Liver (tissue), 9 donors: ENCODE data around the gene MAGI1. TPM values are rescaled to one million over a fixed set of nuclear protein-coding genes. Genes with fewer than 3 reads are reported as not detected.

ENCODE experiments used
- DNase-seq: peaks from one replicate; pipeline ENCODE4 v3.0.0-alpha.2; 2017; ENCODE audit warnings: low spot score
- H3K27ac ChIP-seq, 2 donors: one replicate each; pipeline ENCODE4 v1.7.0; 2013; ENCODE audit warnings: inconsistent platforms in 2 of 2, low read length in 2 of 2, control low read depth in 1 of 2, low read depth in 1 of 2, mild to moderate bottlenecking in 1 of 2
- H3K27me3 ChIP-seq, 4 donors: one replicate each; pipeline versions ENCODE4 v1.6.1 to v1.7.0; 2013; ENCODE audit warnings: low read length in 3 of 4, inconsistent platforms in 1 of 4, mild to moderate bottlenecking in 1 of 4, moderate library complexity in 1 of 4; ENCODE audit not compliant: control insufficient read depth in 4 of 4, insufficient read depth in 4 of 4
- H3K36me3 ChIP-seq, 4 donors: one replicate each; pipeline versions ENCODE4 v1.6.1 to v1.7.0; 2013; ENCODE audit warnings: low read length in 3 of 4, mild to moderate bottlenecking in 3 of 4, low read depth in 1 of 4, moderate library complexity in 1 of 4; ENCODE audit not compliant: control insufficient read depth in 4 of 4, insufficient read depth in 3 of 4
- H3K4me1 ChIP-seq, 4 donors: one replicate each; pipeline versions ENCODE4 v1.6.1 to v1.7.0; 2013; ENCODE audit warnings: low read length in 3 of 4, mild to moderate bottlenecking in 3 of 4, moderate library complexity in 1 of 4; ENCODE audit not compliant: control insufficient read depth in 4 of 4, insufficient read depth in 4 of 4
- H3K4me3 ChIP-seq, 3 donors: one replicate each; pipeline versions ENCODE4 v1.6.1 to v1.7.0; 2013; ENCODE audit warnings: low read length in 3 of 3, control low read depth in 1 of 3, low read depth in 1 of 3, mild to moderate bottlenecking in 1 of 3
- H3K9ac ChIP-seq, 2 donors: one replicate each; pipeline ENCODE4 v1.7.0; 2013; ENCODE audit warnings: low read length in 2 of 2, mild to moderate bottlenecking in 2 of 2, moderate library complexity in 2 of 2, control low read depth in 1 of 2, low read depth in 1 of 2
- H3K9me3 ChIP-seq, 4 donors: one replicate each; pipeline versions ENCODE4 v1.6.1 to v1.7.0; 2013; ENCODE audit warnings: low read length in 3 of 4; ENCODE audit not compliant: control insufficient read depth in 4 of 4
- EGR1 ChIP-seq, 2 donors: IDR thresholded peaks; 2 replicates each; pipeline ENCODE4 v1.6.1; 2016 to 2018; ENCODE audit warnings: antibody characterized with exemption in 2 of 2, low read depth in 2 of 2
- FOXA1 ChIP-seq: IDR thresholded peaks from 2 replicates; pipeline ENCODE4 v1.6.1; 2016; ENCODE audit warnings: antibody characterized with exemption
- FOXA2 ChIP-seq: IDR thresholded peaks from 2 replicates; pipeline ENCODE4 v1.6.1; 2016; ENCODE audit warnings: antibody characterized with exemption
- GABPA ChIP-seq, 2 donors: IDR thresholded peaks in 1 of 2; conservative IDR thresholded peaks in 1 of 2; 2 replicates each; pipeline ENCODE4 v1.6.1; 2016; ENCODE audit warnings: antibody characterized with exemption in 2 of 2, mild to moderate bottlenecking in 1 of 2, moderate library complexity in 1 of 2
- HNF4A ChIP-seq, 2 donors: conservative IDR thresholded peaks; 2 replicates each; pipeline ENCODE4 v1.6.1; 2016; ENCODE audit warnings: antibody characterized with exemption in 2 of 2, mild to moderate bottlenecking in 2 of 2
- HNF4G ChIP-seq: IDR thresholded peaks from 2 replicates; pipeline ENCODE4 v1.6.1; 2016; ENCODE audit warnings: antibody characterized with exemption
- JUND ChIP-seq, 2 donors: IDR thresholded peaks; 2 replicates each; pipeline ENCODE4 v1.6.1; 2016; ENCODE audit warnings: antibody characterized with exemption in 2 of 2
- NR2F2 ChIP-seq: IDR thresholded peaks from 2 replicates; pipeline ENCODE4 v1.6.1; 2016; ENCODE audit warnings: antibody characterized with exemption
- RAD21 ChIP-seq, 2 donors: IDR thresholded peaks; 2 replicates each; pipeline ENCODE4 v1.6.1; 2016; ENCODE audit warnings: antibody characterized with exemption in 2 of 2, mild to moderate bottlenecking in 2 of 2
- RXRA ChIP-seq, 2 donors: IDR thresholded peaks; 2 replicates each; pipeline ENCODE4 v1.6.1; 2017 to 2018; ENCODE audit warnings: antibody characterized with exemption in 2 of 2, mild to moderate bottlenecking in 1 of 2
- SP1 ChIP-seq: IDR thresholded peaks from 2 replicates; pipeline ENCODE4 v1.6.1; 2018; ENCODE audit warnings: antibody characterized with exemption, mild to moderate bottlenecking
- TAF1 ChIP-seq: conservative IDR thresholded peaks from 2 replicates; pipeline ENCODE4 v1.6.1; 2016; ENCODE audit warnings: antibody characterized with exemption, mild to moderate bottlenecking
- YY1 ChIP-seq: IDR thresholded peaks from 2 replicates; pipeline ENCODE4 v1.6.1; 2016; ENCODE audit warnings: antibody characterized with exemption, mild to moderate bottlenecking
- WGBS: extraction: QIAGEN DNeasy Blood & Tissue Kit; methylation state at CpG from one replicate; pipeline ENCODE4 v1.1.7; 2013; 5-methylcytosine and 5-hydroxymethylcytosine counted together
- polyA plus RNA-seq, 2 donors: library from polyadenylated mRNA; stranded (reverse) in 1 of 2; unstranded in 1 of 2; fragments of 200-250 nt in 1 of 2; fragments of >200 nt in 1 of 2; fragmentation: Nextera tagmentation in 1 of 2; extraction: Ambion mirVana in 1 of 2; gene quantifications; one replicate each; pipeline versions ENCODE4 v1.2.1 to v1.2.3, GENCODE V29; 2013 to 2015
- total RNA-seq, 2 donors: library from RNA; depleted of rRNA; stranded (reverse); fragments of >200 nt; gene quantifications; one replicate each; pipeline ENCODE4 v1.2.3, GENCODE V29; 2014
- TF ChIP-seq, protein P1 (sequence below): IDR thresholded peaks from 2 replicates; pipeline ENCODE4 v1.6.1; 2016; ENCODE audit warnings: antibody characterized with exemption
- TF ChIP-seq, protein P2 (sequence below): IDR thresholded peaks from 2 replicates; pipeline ENCODE4 v1.6.1; 2016; ENCODE audit warnings: antibody characterized with exemption, mild to moderate bottlenecking
- TF ChIP-seq, protein P3 (sequence below): fragments of 150-350 bp; IDR thresholded peaks from 2 replicates; pipeline ENCODE4 v1.5.1; 2017; ENCODE audit warnings: improper control_type of control experiment, low read depth, low read length; ENCODE audit not compliant: missing input control
- TF ChIP-seq, protein P4 (sequence below): IDR thresholded peaks from 2 replicates; pipeline ENCODE4 v1.6.1; 2016; ENCODE audit warnings: antibody characterized with exemption
- TF ChIP-seq, protein P5 (sequence below): IDR thresholded peaks from 2 replicates; pipeline ENCODE4 v1.6.1; 2016; ENCODE audit warnings: antibody characterized with exemption
- donor health status: healthy.
- donor health status: healthy.
- donor health status: healthy.
- donor health status: healthy.
- donor health status: healthy.

MAGI1 gene
- total and polyA plus RNA-seq, 4 donors = 9.6 to 68.8 (median 14.0) TPM

DNA sequence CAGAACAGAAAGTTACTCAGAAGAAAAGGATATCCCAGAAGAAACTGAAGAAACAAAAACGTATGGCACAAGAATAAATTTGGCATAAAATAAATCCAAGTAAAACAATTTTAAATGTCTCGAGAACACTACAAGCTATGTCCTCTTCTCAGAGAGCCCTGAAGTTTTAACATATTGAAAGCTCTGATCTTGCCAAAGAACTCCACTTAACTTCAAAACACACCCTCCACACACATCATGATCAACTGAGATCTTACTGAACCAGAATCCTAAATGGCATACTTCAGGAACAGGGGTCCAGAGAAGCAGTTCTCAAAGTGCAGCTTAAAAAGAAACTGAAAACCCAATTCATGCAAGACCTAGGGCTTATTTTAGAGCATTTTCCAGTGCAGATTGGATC, 194.3 kb downstream of the MAGI1 start:
- DNase-seq = no peak
- Histone ChIP-seq H3K4me3 (no peak overlapping the region), H3K36me3 (no peaks in the 10 kb centered on the region), H3K4me1 (no peaks in the 10 kb centered on the region), H3K27me3 (no peaks in the 10 kb centered on the region), H3K9ac (no peak overlapping the region), H3K9me3 (no peaks in the 10 kb centered on the region), H3K27ac (no peak overlapping the region)
- WGBS = 89% methylated on average over 2 of the region's 2 CpGs
- TF ChIP-seq, protein P1, sequence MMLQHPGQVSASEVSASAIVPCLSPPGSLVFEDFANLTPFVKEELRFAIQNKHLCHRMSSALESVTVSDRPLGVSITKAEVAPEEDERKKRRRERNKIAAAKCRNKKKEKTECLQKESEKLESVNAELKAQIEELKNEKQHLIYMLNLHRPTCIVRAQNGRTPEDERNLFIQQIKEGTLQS = no peak
- TF ChIP-seq, protein P2, sequence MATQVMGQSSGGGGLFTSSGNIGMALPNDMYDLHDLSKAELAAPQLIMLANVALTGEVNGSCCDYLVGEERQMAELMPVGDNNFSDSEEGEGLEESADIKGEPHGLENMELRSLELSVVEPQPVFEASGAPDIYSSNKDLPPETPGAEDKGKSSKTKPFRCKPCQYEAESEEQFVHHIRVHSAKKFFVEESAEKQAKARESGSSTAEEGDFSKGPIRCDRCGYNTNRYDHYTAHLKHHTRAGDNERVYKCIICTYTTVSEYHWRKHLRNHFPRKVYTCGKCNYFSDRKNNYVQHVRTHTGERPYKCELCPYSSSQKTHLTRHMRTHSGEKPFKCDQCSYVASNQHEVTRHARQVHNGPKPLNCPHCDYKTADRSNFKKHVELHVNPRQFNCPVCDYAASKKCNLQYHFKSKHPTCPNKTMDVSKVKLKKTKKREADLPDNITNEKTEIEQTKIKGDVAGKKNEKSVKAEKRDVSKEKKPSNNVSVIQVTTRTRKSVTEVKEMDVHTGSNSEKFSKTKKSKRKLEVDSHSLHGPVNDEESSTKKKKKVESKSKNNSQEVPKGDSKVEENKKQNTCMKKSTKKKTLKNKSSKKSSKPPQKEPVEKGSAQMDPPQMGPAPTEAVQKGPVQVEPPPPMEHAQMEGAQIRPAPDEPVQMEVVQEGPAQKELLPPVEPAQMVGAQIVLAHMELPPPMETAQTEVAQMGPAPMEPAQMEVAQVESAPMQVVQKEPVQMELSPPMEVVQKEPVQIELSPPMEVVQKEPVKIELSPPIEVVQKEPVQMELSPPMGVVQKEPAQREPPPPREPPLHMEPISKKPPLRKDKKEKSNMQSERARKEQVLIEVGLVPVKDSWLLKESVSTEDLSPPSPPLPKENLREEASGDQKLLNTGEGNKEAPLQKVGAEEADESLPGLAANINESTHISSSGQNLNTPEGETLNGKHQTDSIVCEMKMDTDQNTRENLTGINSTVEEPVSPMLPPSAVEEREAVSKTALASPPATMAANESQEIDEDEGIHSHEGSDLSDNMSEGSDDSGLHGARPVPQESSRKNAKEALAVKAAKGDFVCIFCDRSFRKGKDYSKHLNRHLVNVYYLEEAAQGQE = no peak
- TF ChIP-seq RAD21 (IDR thresholded peaks at IDR 0.05) (no peak), TAF1 (no peak), EGR1 (IDR thresholded peaks at IDR 0.05; ENCODE audit: low read depth in 2 of 2) (no peak), GABPA (IDR thresholded peaks at IDR 0.05 in 1 of 2, conservative IDR thresholded peaks at IDR 0.05 in 1 of 2) (no peak), FOXA2 (no peak), HNF4A (conservative IDR thresholded peaks at IDR 0.05) (no peak), SP1 (no peak), JUND (IDR thresholded peaks at IDR 0.05) (no peak), RXRA (IDR thresholded peaks at IDR 0.05) (no peak), YY1 (no peak), FOXA1 (no peak), NR2F2 (no peak), HNF4G (no peak)
- TF ChIP-seq, protein P3, sequence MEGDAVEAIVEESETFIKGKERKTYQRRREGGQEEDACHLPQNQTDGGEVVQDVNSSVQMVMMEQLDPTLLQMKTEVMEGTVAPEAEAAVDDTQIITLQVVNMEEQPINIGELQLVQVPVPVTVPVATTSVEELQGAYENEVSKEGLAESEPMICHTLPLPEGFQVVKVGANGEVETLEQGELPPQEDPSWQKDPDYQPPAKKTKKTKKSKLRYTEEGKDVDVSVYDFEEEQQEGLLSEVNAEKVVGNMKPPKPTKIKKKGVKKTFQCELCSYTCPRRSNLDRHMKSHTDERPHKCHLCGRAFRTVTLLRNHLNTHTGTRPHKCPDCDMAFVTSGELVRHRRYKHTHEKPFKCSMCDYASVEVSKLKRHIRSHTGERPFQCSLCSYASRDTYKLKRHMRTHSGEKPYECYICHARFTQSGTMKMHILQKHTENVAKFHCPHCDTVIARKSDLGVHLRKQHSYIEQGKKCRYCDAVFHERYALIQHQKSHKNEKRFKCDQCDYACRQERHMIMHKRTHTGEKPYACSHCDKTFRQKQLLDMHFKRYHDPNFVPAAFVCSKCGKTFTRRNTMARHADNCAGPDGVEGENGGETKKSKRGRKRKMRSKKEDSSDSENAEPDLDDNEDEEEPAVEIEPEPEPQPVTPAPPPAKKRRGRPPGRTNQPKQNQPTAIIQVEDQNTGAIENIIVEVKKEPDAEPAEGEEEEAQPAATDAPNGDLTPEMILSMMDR = no peak
- TF ChIP-seq, protein P4, sequence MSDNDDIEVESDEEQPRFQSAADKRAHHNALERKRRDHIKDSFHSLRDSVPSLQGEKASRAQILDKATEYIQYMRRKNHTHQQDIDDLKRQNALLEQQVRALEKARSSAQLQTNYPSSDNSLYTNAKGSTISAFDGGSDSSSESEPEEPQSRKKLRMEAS = no peak
- TF ChIP-seq, protein P5, sequence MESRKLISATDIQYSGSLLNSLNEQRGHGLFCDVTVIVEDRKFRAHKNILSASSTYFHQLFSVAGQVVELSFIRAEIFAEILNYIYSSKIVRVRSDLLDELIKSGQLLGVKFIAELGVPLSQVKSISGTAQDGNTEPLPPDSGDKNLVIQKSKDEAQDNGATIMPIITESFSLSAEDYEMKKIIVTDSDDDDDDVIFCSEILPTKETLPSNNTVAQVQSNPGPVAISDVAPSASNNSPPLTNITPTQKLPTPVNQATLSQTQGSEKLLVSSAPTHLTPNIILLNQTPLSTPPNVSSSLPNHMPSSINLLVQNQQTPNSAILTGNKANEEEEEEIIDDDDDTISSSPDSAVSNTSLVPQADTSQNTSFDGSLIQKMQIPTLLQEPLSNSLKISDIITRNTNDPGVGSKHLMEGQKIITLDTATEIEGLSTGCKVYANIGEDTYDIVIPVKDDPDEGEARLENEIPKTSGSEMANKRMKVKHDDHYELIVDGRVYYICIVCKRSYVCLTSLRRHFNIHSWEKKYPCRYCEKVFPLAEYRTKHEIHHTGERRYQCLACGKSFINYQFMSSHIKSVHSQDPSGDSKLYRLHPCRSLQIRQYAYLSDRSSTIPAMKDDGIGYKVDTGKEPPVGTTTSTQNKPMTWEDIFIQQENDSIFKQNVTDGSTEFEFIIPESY = no peak

DNA sequence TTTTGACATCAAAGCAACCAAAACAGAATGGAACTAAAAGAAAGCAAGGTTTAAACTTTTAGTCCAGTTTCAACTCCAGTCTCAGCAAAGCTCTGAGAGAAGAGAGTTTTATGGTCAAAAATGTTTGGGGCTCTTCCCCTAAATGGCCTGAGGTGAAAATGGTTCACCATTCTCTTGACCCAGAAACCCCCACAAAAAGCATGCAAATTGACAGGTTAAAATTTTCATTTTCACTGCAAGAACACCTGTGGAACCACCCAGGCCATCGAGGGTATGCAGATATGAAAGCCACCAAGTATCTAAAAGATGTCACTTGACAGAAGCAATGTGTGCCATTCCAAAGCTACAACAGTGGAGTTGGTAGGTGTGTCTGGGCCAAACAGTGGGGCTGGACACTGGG, 195.0 kb downstream of the MAGI1 start:
- 85% methylated on average over 1 of the region's 1 CpG for WGBS
- H3K9ac ChIP-seq = no peak overlapping the region
- H3K4me1 ChIP-seq = no peaks in the 10 kb centered on the region
- H3K9me3 ChIP-seq = no peaks in the 10 kb centered on the region
- no peaks in the 10 kb centered on the region for H3K27me3 ChIP-seq
- no peak for DNase-seq
- no peaks in the 10 kb centered on the region for H3K36me3 ChIP-seq
- no peak overlapping the region for H3K4me3 ChIP-seq
- no peak overlapping the region for H3K27ac ChIP-seq
- TF ChIP-seq, protein P5 = no peak
- TF ChIP-seq TAF1 = no peak
- no peak for TF ChIP-seq NR2F2
- no peak for TF ChIP-seq JUND (IDR thresholded peaks at IDR 0.05)
- no peak for TF ChIP-seq FOXA1
- TF ChIP-seq, protein P4 = no peak
- no peak for TF ChIP-seq HNF4G
- TF ChIP-seq, protein P3 = no peak
- TF ChIP-seq SP1 = no peak
- TF ChIP-seq GABPA (IDR thresholded peaks at IDR 0.05 in 1 of 2, conservative IDR thresholded peaks at IDR 0.05 in 1 of 2) = no peak
- TF ChIP-seq RXRA (IDR thresholded peaks at IDR 0.05) = no peak
- TF ChIP-seq YY1 = no peak
- TF ChIP-seq HNF4A (conservative IDR thresholded peaks at IDR 0.05) = no peak
- TF ChIP-seq, protein P1 = no peak
- TF ChIP-seq EGR1 (IDR thresholded peaks at IDR 0.05; ENCODE audit: low read depth in 2 of 2) = no peak
- TF ChIP-seq RAD21 (IDR thresholded peaks at IDR 0.05) = no peak
- TF ChIP-seq FOXA2 = no peak
